Panc1 (cell line): Measurements from ENCODE around the gene DOCK1. TPM values are rescaled to one million over a fixed set of nuclear protein-coding genes. Genes with fewer than 3 reads are reported as not detected.

Experiments used
- ATAC-seq: fragments of 200-7000 bp; cut with Tn5 transposase; 2 replicates; pipeline ENCODE4 v1.9.1; 2020; ENCODE audit warnings: mild to moderate bottlenecking, moderate library complexity
- BruUV-seq: library from RNA; stranded (reverse); fragments of 400-500 nt; replicated peaks from 2 replicates; lab custom pipeline; 2021; lab: Mats Ljungman, UMichigan
- CTCF ChIA-PET: fragments of 300-600 bp; sonication (Branson Sonifier 250); formaldehyde crosslinking; loops from one replicate; lab custom pipeline; 2022; ENCODE audit warnings: antibody characterized with exemption; lab: Charles Lee
- POLR2A ChIA-PET: fragments of 300-600 bp; sonication (Branson Sonifier 250); formaldehyde crosslinking; loops from one replicate; lab custom pipeline; 2022; ENCODE audit warnings: antibody characterized with exemption; lab: Charles Lee
- DNase-seq: peaks from one replicate; pipeline ENCODE4 v3.0.0-alpha.2; 2010; ENCODE audit warnings: low read depth, low spot score
- H3K27ac ChIP-seq: 2 replicates; pipeline ENCODE4 v1.5.1; 2011; ENCODE audit warnings: mild to moderate bottlenecking, low read length, inconsistent platforms
- H3K27me3 ChIP-seq: fragments of 200-500 bp; sonication (Bioruptor generic); 2 replicates; pipeline ENCODE4 v1.6.0; 2014; ENCODE audit warnings: low read length, inconsistent platforms; ENCODE audit not compliant: control insufficient read depth, insufficient read depth
- H3K36me3 ChIP-seq: fragments of 200-500 bp; sonication (Bioruptor generic); 2 replicates; pipeline ENCODE4 v1.5.1; 2014; ENCODE audit warnings: inconsistent platforms, mild to moderate bottlenecking, low read length, moderate library complexity; ENCODE audit not compliant: control insufficient read depth, insufficient read depth
- H3K4me1 ChIP-seq: 2 replicates; pipeline ENCODE4 v1.5.1; 2011; ENCODE audit warnings: inconsistent platforms, mild to moderate bottlenecking, low read length, moderate library complexity; ENCODE audit not compliant: control insufficient read depth, insufficient read depth
- H3K4me3 ChIP-seq, 2 experiments: 2 replicates each; pipeline ENCODE4 v1.5.1; 2011 to 2012; ENCODE audit warnings: low read depth in 2 of 2, low read length in 2 of 2, mild to moderate bottlenecking in 2 of 2, inconsistent platforms in 1 of 2, moderate library complexity in 1 of 2
- H3K9me3 ChIP-seq: fragments of 200-500 bp; sonication (Bioruptor generic); 2 replicates; pipeline ENCODE4 v1.5.1; 2014; ENCODE audit warnings: low read depth, mild to moderate bottlenecking, inconsistent platforms, low read length, moderate library complexity; ENCODE audit not compliant: control insufficient read depth, insufficient read depth
- CTCF ChIP-seq: fragments of 450-650 bp; IDR thresholded peaks from 2 replicates; pipeline ENCODE4 v1.5.1; 2017; ENCODE audit warnings: mild to moderate bottlenecking
- POLR2AphosphoS5 ChIP-seq: IDR thresholded peaks from 2 replicates; pipeline ENCODE4 v1.6.1; 2012; ENCODE audit warnings: mild to moderate bottlenecking, low read depth, low read length, moderate library complexity
- SIN3A ChIP-seq: IDR thresholded peaks from 2 replicates; pipeline ENCODE4 v1.6.1; 2012; ENCODE audit warnings: low read depth, mild to moderate bottlenecking, low read length, moderate library complexity, borderline replicate concordance; ENCODE audit not compliant: insufficient read depth
- TCF7L2 ChIP-seq: IDR thresholded peaks from 2 replicates; pipeline ENCODE4 v1.6.1; 2011; ENCODE audit warnings: mild to moderate bottlenecking, low read depth, low read length, inconsistent platforms
- in situ Hi-C: cut with HindIII; loops from 2 replicates; pipeline ENCODE4 v1.10.0; 2016; ENCODE audit warnings: low sequenced_read_pairs, low pct_unique_long_range_greater_than_20kb
- intact Hi-C: fragments of 100-400 bp; cut with micrococcal nuclease; formaldehyde crosslinking; loops from one replicate; pipeline ENCODE4 v1.10.0; 2022; ENCODE audit not compliant: unreplicated experiment
- total RNA-seq: library from RNA; stranded (reverse); gene quantifications from one replicate; pipeline ENCODE4 v1.2.1, GENCODE V29; 2021; ENCODE audit not compliant: unreplicated experiment
- TF ChIP-seq, protein P1 (sequence below), 2 experiments: IDR thresholded peaks; 2 replicates each; pipeline ENCODE4 v1.6.1; 2011 to 2012; ENCODE audit warnings: low read depth in 2 of 2, control low read depth in 1 of 2, low read length in 1 of 2, mild to moderate bottlenecking in 1 of 2, moderate library complexity in 1 of 2; ENCODE audit not compliant: insufficient read depth in 1 of 2

DOCK1 gene
- total RNA-seq, 1 experiment from 2014 or later, result 67.6 TPM

DNA sequence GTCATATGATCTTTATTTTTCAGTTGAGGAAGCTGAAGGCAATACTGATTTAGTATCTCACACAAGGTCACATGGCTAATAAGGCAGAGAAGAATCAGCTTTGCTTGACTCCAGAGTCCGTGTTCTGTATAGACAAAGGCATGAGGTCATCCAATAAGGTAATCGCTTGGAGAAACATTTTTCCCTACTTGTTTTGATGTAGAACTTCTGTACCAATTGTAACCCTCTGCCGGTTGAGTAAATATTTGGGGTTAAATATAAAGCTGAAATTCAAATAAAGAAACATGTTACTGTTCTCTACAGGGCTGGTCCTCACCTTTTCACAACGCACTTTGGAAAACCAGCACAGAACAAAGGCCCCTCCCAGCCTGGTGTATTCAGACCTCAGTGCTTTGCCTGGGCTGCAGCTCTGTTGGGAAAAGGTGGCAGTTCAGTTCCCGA lies 374.1 kb downstream of the DOCK1 start:
- Histone ChIP-seq H3K9me3 (no peaks in the 10 kb centered on the region), H3K36me3 (no peaks in the 10 kb centered on the region), H3K27ac (no peak overlapping the region), H3K4me1 (peaks cover 8% of the 10 kb centered on the region), H3K27me3 (no peaks in the 10 kb centered on the region), H3K4me3 (no peak overlapping the region)
- ChIA-PET POLR2A (no interaction called here), CTCF (no interaction called here)
- DNase-seq, result no peak
- BruUV-seq, result no TSS peak
- intact Hi-C loops (no loop called here), in situ Hi-C loops (no loop called here)
- no peak for ATAC-seq
- no peak for TF ChIP-seq POLR2AphosphoS5
- TF ChIP-seq CTCF, result no peak
- TF ChIP-seq SIN3A, result no peak
- TF ChIP-seq, protein P1, sequence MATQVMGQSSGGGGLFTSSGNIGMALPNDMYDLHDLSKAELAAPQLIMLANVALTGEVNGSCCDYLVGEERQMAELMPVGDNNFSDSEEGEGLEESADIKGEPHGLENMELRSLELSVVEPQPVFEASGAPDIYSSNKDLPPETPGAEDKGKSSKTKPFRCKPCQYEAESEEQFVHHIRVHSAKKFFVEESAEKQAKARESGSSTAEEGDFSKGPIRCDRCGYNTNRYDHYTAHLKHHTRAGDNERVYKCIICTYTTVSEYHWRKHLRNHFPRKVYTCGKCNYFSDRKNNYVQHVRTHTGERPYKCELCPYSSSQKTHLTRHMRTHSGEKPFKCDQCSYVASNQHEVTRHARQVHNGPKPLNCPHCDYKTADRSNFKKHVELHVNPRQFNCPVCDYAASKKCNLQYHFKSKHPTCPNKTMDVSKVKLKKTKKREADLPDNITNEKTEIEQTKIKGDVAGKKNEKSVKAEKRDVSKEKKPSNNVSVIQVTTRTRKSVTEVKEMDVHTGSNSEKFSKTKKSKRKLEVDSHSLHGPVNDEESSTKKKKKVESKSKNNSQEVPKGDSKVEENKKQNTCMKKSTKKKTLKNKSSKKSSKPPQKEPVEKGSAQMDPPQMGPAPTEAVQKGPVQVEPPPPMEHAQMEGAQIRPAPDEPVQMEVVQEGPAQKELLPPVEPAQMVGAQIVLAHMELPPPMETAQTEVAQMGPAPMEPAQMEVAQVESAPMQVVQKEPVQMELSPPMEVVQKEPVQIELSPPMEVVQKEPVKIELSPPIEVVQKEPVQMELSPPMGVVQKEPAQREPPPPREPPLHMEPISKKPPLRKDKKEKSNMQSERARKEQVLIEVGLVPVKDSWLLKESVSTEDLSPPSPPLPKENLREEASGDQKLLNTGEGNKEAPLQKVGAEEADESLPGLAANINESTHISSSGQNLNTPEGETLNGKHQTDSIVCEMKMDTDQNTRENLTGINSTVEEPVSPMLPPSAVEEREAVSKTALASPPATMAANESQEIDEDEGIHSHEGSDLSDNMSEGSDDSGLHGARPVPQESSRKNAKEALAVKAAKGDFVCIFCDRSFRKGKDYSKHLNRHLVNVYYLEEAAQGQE (IDR thresholded peaks at IDR 0.05; ENCODE audit: insufficient read depth in 1 of 2, low read depth in 2 of 2, low read length in 1 of 2), result no peak
- TF ChIP-seq TCF7L2, result no peak

GRCh38 chr10:127280446-127280845 lies 375.2 kb downstream of the DOCK1 start:
- no peak for ATAC-seq

More at GRCh38 chr10:127280446-127280845, 375.2 kb downstream of the DOCK1 start:
- H3K4me1 ChIP-seq, result peaks cover 8% of the 10 kb centered on the region
- in situ Hi-C loops, result no loop called here
- no peak for DNase-seq
- no peak overlapping the region for H3K27ac ChIP-seq
- TF ChIP-seq, protein P1 (IDR thresholded peaks at IDR 0.05; ENCODE audit: insufficient read depth in 1 of 2, low read depth in 2 of 2, low read length in 1 of 2), result no peak
- ChIA-PET POLR2A (no interaction called here), CTCF (no interaction called here)
- intact Hi-C loops, result no loop called here
- no peaks in the 10 kb centered on the region for H3K9me3 ChIP-seq
- no peaks in the 10 kb centered on the region for H3K36me3 ChIP-seq
- H3K27me3 ChIP-seq, result no peaks in the 10 kb centered on the region
- no TSS peak for BruUV-seq
- H3K4me3 ChIP-seq, result no peak overlapping the region
